GM21381 (cell line): Measurements from ENCODE around the gene NID1.
"Not testable (repeated sequence)": the region's sequence is repeated elsewhere in the genome, so short reads cannot be mapped to it uniquely, and the experiment has no call there.

Experiments used
- ATAC-seq: cut with Tn5 transposase; IDR thresholded peaks from one replicate; pipeline ENCODE4 v1.9.1; 2021; ENCODE audit warnings: mild to moderate bottlenecking, moderate library complexity; ENCODE audit not compliant: unreplicated experiment

The NID1 gene

GRCh38 chr1:236033336-236033735 is 31.6 kb downstream of the NID1 start:
- ATAC-seq: no peak

DNA sequence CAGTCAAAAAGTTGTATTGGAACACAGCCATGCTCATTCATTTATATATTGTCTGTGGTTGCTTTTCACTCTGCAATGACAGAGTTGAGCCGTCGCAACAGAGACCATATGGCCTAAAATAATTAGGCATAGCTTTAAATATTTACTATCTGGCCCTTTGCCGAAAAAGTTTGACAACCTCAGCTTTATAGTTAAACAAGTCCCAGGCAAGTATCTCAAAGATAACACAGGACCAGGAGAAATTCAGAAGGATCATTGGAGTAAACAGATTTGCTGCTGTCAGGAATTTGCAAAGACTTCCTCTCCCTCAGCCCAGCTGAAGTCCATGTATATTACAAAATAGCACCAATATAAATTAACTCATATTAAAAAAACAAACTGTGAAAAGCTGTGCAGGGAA is 34.4 kb downstream of the NID1 start:
- no peak for ATAC-seq

GRCh38 chr1:236029428-236029940 is 35.4 kb downstream of the NID1 start:
- ATAC-seq: no peak

- no peak for ATAC-seq
Observed at GRCh38 chr1:236027104-236027503, 37.8 kb downstream of the NID1 start.

DNA sequence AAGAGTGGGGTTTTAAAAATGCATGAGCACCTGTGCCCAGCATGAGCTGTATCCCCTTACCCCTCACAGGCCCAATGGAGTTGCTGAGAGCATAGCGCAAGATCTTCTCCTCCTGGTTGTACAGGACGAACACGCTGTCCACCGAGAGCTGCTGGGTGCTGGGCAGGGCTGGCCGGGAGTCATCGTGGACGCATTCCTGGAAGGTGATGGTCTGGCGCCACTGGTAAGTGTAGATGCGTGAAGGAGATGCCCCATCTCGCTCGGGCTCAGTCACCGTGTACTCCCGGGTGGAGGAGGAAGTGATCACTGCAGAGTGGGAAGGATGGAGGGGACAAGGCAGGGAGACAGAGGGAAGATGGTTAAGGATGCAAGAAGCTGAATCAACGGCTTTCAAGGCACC is 39.1 kb downstream of the NID1 start:
- no peak for ATAC-seq

GRCh38 chr1:236024641-236025040 is 40.2 kb downstream of the NID1 start:
- ATAC-seq: no peak

DNA sequence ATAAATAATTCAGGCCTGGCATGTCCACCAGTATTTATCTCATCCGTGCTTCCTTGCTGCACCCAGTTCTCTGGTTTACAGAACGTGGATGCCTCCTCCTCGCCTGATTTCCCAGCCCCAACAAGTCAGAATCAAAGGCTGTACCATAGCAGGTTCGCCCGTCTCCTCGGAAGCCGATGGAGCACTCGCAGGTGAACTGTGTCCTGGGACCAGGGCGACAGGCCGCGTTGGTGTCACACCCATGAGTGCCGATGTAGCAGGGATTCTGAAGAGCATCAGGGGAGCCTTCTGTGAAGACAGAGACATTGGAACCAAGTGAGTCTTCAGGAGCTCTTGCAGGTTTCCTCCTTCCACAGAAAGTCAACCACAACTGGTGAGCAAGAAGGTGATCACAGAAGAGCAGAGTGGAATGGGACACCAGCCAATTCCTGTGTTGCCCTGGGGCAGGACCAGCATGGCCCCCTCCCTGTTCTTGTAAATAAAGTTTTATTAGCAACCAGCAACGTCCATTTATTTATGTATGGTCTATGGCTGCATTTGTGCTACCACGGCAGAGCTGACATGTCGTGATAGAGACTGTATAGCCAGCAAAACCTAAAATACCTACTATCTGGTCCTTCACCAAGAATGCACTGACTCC is 40.8 kb downstream of the NID1 start:
- ATAC-seq: no peak

DNA sequence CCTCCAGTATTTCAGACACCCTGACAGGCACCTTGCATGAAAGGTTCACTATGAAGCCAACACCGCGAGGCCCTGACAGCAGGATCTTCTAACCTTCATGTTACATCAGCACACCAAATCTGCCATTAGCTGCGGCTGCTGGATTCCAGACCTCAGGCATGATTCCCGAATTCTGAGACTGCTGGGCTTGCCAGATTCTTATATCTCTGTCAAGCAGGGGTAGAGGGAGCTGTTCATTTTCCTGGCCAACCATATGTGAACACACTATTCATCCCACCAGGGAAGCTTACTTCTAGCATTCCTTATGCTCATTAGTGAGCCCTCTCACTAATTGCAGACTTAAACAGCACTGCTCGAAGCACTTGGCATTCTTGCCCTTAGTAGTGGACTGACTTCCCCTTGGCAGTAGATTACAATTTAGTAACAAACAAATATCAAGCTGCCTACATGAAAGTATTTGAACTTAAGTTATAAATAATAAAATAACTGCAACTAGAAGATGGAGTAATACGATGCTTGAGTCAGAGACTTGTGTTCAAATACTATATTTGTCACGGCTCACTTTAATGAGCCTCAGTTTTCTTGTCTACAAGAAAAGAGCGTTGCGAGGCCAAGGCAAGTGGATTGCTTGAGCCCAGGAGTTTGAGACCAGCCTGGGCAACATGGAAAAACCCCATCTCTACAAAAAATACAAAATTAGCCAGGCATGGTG is 43.3 kb downstream of the NID1 start:
- no peak for ATAC-seq

DNA sequence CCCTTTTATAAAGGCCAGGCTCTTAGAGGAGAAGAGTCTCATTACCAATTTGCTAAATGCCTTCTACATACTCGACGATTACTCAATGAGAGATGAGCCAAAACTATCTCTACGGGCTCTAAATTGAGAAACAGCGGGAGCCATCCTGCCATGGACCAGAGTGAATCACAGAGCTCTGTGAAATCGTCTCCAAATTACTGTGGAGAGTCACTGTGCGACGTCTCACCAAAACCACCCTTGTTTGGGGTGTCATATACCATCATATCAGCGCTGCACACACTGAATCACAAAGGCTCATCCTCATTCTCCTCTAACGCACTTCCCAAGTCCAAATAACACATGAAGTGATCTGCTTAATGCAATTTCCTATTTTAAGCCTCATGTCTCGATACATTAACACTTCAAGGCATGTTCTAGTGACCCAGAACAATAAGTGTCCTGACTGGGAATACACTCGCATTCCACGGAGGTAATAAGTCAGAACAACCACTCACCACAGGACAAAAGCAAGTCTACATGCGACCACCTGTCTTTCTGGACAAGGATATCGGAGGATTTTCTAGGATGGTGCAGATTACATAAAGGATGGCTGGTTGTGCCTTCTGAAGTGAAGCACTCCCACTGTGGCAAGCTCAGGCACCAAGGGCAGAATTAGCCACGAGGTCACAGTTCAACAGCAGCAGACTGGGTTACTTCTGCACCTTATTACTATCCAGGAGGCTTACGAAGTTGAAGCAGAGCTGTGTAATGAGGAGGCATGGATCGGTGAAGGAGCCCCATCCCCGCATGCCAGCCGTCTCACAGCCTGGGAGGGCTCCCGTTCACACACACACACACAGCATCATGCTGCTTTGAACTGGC is 44.3 kb downstream of the NID1 start:
- ATAC-seq: no peak

GRCh38 chr1:236018885-236019453 is 45.9 kb downstream of the NID1 start:
- ATAC-seq: no peak

DNA sequence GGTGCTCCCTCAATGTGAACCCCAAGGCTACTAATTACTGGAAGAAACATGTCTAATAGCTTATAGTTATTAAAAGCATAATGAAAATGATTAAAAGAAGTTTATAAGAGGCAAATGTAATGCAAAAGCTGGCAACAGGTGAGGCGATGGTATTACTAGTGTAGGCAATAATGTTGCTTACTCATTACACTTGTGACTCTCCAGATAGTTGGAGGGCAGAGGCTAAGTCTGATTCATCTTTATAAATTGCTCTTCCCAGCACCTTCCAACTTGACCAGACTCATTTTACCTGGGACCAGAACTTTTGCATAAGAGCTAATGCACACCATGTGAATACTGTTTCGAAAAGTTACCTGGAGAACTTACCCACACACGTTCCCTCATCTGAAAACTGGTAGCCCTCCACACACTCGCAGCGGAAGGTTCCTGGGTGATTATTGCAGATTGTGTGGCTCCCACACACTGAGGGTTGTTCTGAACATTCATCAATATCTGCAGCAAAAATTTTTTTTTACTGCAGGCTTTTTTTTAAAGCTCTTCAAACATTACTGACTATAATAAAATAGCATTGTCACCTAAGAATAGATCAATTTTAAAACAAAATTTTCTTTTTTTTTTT is 48.0 kb downstream of the NID1 start:
- ATAC-seq: no peak

DNA sequence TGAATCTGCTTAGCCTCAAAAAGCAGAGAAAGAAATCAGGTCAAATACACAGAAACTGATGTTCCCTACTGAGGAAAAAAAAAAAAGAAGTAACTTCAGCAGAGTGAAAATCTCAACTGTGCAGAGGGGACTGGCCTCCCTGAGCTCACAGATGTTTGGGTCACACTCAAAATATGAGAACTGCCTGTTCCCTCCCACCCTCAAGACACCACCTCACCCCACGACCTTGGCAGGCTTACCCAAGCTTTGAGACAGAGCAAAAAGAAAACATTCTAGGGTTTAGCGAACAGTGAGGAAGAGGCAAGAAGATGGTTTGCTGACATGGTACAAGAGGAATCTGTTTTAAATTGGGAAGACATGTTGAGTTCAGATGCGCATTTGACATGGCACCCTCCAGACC is 48.8 kb downstream of the NID1 start:
- no peak for ATAC-seq

- ATAC-seq: no peak
Observed at GRCh38 chr1:236015539-236015938, 49.4 kb downstream of the NID1 start.

- ATAC-seq: no peak
Observed at GRCh38 chr1:236013330-236013729, 51.6 kb downstream of the NID1 start.

GRCh38 chr1:236011641-236012040 is 53.2 kb downstream of the NID1 start:
- no peak for ATAC-seq

- ATAC-seq: no peak
Observed at GRCh38 chr1:236010443-236010842, 54.4 kb downstream of the NID1 start.

- no peak for ATAC-seq
Observed at GRCh38 chr1:236009857-236010256, 55.0 kb downstream of the NID1 start.

DNA sequence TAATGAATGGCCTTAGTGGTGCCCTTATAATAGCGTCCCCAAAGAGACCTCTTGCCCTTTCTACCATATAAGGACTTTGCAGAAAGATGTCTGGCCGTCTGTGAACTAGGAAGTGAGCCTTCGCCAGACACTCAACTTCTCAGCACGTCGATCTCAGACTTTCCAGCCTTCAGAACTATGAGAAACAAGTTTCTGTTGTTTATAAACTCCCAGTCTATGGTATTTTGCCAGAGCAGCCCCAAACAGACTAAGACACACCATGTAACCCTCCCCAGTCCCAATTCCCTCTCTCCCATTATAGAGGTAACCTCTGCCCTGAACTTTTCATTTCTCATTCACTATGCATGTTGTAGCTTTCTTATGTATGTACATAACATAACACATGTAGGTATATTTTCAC is 55.7 kb downstream of the NID1 start:
- ATAC-seq: no peak

- ATAC-seq: no peak
Observed at GRCh38 chr1:236007781-236008180, 57.1 kb downstream of the NID1 start.

DNA sequence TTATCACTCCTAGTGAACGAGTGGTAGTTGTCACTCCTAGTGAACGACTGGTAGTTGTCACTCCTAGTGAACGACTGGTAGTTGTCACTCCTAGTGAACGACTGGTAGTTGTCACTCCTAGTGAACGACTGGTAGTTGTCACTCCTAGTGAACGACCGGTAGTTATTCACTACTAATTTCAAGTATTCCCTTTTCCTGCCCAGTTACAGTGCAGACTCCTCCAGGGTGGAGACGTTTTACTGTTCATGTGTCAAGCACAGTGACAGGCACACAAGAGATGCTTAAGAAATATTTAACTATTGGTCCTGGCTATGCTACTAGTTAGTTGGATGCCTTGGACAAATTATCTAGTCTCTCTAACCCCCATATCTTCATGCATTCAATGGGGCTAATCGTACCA is 61.8 kb downstream of the NID1 start:
- not testable (repeated sequence) for ATAC-seq

DNA sequence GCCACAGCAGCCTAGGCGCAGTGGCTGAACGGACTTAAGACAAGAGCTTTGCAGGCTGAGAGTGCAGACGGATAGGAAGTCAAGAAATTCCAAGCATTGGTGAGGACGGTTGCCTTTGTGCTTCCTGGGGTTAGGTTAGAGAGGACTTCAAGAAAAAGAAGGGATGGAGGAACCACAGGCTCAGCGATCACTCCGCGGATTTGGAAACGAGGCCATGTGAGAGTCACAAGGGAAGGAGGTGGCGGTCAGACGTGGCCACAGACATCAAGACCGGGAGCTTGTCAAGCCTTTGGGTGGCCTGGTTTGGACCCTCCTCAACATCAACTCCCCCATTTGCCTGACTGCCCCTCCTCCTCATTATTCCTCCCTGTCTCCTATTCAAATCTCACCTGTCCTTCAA is 62.3 kb downstream of the NID1 start:
- no peak for ATAC-seq
